GM20000 (cell line): ENCODE measurements around the gene RAB5B.
"Not testable (repeated sequence)": the region's sequence is repeated elsewhere in the genome, so short reads cannot be mapped to it uniquely, and the experiment has no call there.

Source experiments
- DNase-seq: peaks from one replicate; pipeline ENCODE4 v3.0.0; 2012; ENCODE audit warnings: low spot score
- TF ChIP-seq, protein P1 (sequence below): IDR thresholded peaks from 2 replicates; pipeline ENCODE4 v1.5.1; 2012; ENCODE audit warnings: mild to moderate bottlenecking, control low read depth; ENCODE audit errors: extremely low read depth, missing control alignments

RAB5B gene

DNA sequence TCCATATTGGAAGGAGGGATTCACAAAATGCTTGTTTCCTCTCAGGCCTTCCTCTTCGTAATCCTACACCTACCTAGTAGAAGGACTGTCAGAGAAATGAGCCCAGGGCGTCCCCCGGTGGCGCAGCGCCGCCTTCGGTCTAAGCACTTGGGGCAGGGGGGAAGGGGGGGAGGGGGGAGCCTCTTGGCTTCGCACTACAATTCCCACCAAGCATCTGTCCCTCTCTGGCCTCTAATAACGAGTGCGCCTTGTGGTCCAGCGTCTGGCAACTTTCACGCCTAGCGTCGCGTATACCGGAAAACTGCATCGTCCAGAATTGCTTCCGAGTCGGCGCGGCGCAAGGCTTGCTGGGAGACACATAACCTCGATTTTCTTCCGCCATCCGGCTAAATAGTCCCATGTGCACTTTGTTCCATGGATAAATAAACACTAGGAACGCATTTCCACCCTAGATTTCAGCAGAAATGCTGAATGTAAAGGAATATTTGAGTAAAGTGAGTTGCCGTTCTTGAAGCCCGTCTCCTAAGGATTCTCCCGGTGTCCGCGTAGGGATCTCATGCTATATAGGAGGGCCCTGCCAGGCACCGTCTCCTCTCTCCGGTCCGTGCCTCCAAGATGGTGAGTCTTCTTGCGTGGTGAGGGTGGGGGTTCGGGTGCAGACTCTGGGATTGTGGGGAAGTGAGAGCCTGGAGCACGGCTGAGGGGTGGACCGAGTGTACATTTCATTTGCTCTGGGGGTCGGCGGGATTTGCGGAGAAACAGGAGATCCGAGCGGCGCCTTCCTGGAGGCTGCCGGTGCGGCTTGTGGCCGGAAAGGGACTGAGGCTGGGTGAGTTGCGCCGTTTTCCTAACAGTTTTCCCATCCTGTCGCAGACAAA is 67.9 kb downstream of the RAB5B start, which contains the start of gene RPS26:
Gene RPS26, plus strand, starts transcription at position 367 of the 878 bp plus-strand sequence. Its CDS starts 249 bp downstream, at position 616.
- TF ChIP-seq, protein P1, sequence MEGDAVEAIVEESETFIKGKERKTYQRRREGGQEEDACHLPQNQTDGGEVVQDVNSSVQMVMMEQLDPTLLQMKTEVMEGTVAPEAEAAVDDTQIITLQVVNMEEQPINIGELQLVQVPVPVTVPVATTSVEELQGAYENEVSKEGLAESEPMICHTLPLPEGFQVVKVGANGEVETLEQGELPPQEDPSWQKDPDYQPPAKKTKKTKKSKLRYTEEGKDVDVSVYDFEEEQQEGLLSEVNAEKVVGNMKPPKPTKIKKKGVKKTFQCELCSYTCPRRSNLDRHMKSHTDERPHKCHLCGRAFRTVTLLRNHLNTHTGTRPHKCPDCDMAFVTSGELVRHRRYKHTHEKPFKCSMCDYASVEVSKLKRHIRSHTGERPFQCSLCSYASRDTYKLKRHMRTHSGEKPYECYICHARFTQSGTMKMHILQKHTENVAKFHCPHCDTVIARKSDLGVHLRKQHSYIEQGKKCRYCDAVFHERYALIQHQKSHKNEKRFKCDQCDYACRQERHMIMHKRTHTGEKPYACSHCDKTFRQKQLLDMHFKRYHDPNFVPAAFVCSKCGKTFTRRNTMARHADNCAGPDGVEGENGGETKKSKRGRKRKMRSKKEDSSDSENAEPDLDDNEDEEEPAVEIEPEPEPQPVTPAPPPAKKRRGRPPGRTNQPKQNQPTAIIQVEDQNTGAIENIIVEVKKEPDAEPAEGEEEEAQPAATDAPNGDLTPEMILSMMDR: peak; percentile 50
- peak; percentile 86 for DNase-seq

DNA sequence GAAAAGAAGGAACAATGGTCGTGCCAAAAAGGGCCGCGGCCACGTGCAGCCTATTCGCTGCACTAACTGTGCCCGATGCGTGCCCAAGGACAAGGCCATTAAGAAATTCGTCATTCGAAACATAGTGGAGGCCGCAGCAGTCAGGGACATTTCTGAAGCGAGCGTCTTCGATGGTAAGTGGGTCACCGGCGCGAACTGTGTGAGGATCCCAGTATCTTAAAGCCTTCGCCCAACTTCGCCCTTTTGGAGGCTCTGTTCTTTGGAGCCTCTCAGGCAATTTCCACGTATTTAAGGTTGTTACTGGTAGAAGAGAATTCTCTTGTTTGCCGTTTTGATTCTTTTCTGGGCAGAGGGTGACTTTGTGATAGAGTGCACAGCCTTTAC is 68.5 kb downstream of the RAB5B start:
- DNase-seq: not testable (repeated sequence)

DNA sequence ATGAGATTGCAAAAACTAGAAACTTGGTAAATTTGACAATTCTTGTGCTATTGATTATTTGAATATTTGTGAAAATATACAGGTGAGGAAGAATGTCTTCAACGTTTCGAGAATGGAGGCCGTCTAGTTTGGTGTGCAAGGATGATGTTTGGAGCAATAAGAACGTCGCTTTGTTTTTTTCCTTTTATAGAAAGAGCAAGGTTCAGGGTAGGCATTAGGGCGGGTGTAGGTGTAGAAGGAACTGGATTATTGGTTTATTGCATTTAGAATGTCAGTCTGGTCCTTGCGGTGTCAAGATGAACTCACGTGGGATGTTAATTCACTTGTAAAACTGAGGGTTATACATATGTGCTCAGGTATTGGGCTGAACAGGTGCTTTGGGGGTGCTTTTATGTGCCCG is 69.0 kb downstream of the RAB5B start:
- TF ChIP-seq, protein P1: no peak
- no peak for DNase-seq
